HFF-Myc (cell line): ENCODE data around the gene KRTAP5-7.

Source experiments
- DNase-seq: peaks from one replicate; pipeline ENCODE4 v3.0.0-alpha.2; 2011; ENCODE audit warnings: low read depth; ENCODE audit errors: extremely low read depth
- H3K4me3 ChIP-seq: replicated peaks from 2 replicates; pipeline ENCODE4 v1.5.1; 2011; ENCODE audit warnings: low read depth, mild to moderate bottlenecking, control low read depth, low read length
- CTCF ChIP-seq: IDR thresholded peaks from 2 replicates; pipeline ENCODE4 v1.5.1; 2012; ENCODE audit warnings: mild to moderate bottlenecking, low read depth, low read length, control low read depth; ENCODE audit errors: missing control alignments

The KRTAP5-7 gene

GRCh38 chr11:71489311-71490043 lies 37.6 kb upstream of the KRTAP5-7 start:
- H3K4me3 ChIP-seq = no peak overlapping the region
- peak; percentile 2 for DNase-seq
- no peak for TF ChIP-seq CTCF

GRCh38 chr11:71490044-71490730 lies 36.9 kb upstream of the KRTAP5-7 start:
- TF ChIP-seq CTCF = no peak
- no peak for DNase-seq
- H3K4me3 ChIP-seq = no peak overlapping the region

GRCh38 chr11:71490731-71491390 lies 36.2 kb upstream of the KRTAP5-7 start:
- DNase-seq = no peak
- no peak for TF ChIP-seq CTCF
- no peak overlapping the region for H3K4me3 ChIP-seq

GRCh38 chr11:71491531-71491930 lies 35.5 kb upstream of the KRTAP5-7 start:
- no peak for DNase-seq
- no peak overlapping the region for H3K4me3 ChIP-seq
- TF ChIP-seq CTCF = no peak

- TF ChIP-seq CTCF = no peak
- H3K4me3 ChIP-seq = no peak overlapping the region
- no peak for DNase-seq
Measured at GRCh38 chr11:71491940-71492339, 35.1 kb upstream of the KRTAP5-7 start.

- no peak for DNase-seq
- no peak for TF ChIP-seq CTCF
Measured at GRCh38 chr11:71495286-71496230, 31.5 kb upstream of the KRTAP5-7 start.

More at GRCh38 chr11:71495286-71496230, 31.5 kb upstream of the KRTAP5-7 start:
- H3K4me3 ChIP-seq = no peak overlapping the region
